ENCODE results near the gene FMNL1.

- TF ChIP-seq CTCF (conservative IDR thresholded peaks at IDR 0.05), result no peak
- no peak for TF ChIP-seq ZFX (IDR thresholded peaks at IDR 0.05)
Measured at GRCh38 chr17:45229681-45230409, 8.2 kb downstream of the FMNL1 start.
